Muscle layer of colon (tissue), 2 donors: ENCODE results near the gene RASL11B.

Experiments
- H3K27ac ChIP-seq: one replicate; pipeline ENCODE4 v1.7.0; 2013; ENCODE audit warnings: low read depth, mild to moderate bottlenecking, low read length, moderate library complexity
- H3K27me3 ChIP-seq, 2 donors: one replicate each; pipeline ENCODE4 v1.7.0; 2013; ENCODE audit warnings: low read length in 2 of 2, mild to moderate bottlenecking in 2 of 2; ENCODE audit not compliant: insufficient read depth in 2 of 2, control insufficient read depth in 1 of 2
- H3K36me3 ChIP-seq: one replicate; pipeline ENCODE4 v1.7.0; 2013; ENCODE audit warnings: mild to moderate bottlenecking, low read length; ENCODE audit not compliant: insufficient read depth
- H3K4me1 ChIP-seq: one replicate; pipeline ENCODE4 v1.7.0; 2013; ENCODE audit warnings: mild to moderate bottlenecking, low read length; ENCODE audit not compliant: insufficient read depth
- H3K4me3 ChIP-seq, 2 donors: one replicate each; pipeline ENCODE4 v1.7.0; 2013; ENCODE audit warnings: low read length in 2 of 2, low read depth in 1 of 2, mild to moderate bottlenecking in 1 of 2, moderate library complexity in 1 of 2
- H3K9ac ChIP-seq: one replicate; pipeline ENCODE4 v1.7.0; 2013; ENCODE audit warnings: low read length
- H3K9me3 ChIP-seq: one replicate; pipeline ENCODE4 v1.7.0; 2013; ENCODE audit warnings: mild to moderate bottlenecking, low read length
- donor health status: abdominal sarcoma.
- donor health status: Adenocarcinoma of cecum.

The RASL11B gene

DNA sequence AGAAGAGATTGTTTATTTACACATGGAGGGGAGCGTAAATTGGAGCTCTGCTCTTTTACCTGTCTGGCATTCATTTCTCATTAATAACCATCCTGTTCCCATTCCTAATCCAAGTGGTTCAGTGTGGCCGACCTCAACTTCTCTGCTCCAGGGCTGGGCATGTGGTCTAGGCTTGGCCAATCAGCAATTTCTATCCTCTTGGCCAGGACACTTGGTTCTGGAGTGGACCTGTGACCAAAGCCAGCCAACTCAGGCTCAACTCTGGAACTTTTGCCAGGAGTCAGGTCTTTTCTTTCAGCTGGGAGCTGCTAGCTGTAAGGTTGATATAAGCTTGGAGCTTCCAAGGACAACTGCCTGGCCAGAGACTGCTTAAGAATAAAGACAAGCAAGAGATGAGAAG lies 15.6 kb upstream of the RASL11B start:
- Histone ChIP-seq H3K4me3 (no peak overlapping the region), H3K4me1 (peaks cover 7% of the 10 kb centered on the region), H3K27ac (no peak overlapping the region), H3K9me3 (no peaks in the 10 kb centered on the region), H3K27me3 (no peaks in the 10 kb centered on the region), H3K36me3 (no peaks in the 10 kb centered on the region), H3K9ac (no peak overlapping the region)

DNA sequence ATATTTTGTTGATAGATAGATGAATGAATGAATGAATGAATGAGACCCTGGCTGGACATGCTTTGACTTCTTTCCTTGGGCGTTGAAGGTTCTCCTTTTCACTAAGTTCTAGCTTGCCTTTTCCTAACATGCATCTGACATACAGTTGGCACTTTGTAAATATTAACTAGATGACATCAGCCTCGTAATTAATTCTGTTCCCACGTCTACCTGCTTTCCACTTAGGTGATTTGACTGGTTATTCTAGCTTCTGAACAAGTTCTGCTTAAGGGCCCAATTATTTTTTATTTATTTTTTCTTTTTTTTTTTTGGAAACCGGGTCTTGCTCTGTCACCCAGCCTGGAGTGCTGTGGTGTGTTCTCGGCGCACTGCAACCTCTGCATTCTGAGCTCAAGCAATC lies 13.9 kb upstream of the RASL11B start:
- H3K9ac ChIP-seq: no peak overlapping the region
- H3K27ac ChIP-seq: no peak overlapping the region
- no peak overlapping the region for H3K4me3 ChIP-seq
- H3K9me3 ChIP-seq: no peaks in the 10 kb centered on the region
- H3K27me3 ChIP-seq: no peaks in the 10 kb centered on the region
- H3K36me3 ChIP-seq: no peaks in the 10 kb centered on the region
- H3K4me1 ChIP-seq: peaks cover 3% of the 10 kb centered on the region

DNA sequence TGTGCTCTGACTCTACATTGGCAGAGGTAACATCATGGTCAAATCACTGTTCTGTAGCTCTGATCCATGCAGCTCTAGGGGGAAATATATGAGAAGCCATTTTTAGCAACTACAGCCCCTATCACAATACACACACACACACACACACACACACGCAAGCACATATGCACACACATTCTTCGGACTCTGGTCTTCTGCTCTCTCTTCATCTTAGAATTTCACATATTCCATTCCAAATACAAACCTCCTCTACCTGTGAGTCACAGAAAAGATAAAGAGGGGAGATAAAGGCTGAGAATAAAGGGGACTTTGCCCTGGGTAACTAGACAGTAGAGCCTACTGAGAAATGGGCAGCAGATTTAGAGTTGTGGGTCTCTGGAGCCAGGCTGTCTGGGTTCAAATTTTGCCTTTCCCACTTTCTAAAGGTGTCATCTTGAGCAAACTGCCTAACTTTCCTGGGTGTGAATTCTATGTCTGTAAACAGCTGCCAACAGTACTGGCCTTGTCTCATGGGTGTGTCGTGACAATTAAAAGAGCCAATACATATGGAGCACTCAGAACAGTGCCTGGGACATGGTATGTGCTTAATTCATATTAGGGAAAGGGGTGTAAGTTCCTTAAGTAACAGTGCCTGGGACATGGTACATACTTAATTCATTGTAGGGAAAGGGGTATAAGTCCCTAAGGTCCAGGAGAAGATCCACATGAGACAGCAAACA lies 11.6 kb upstream of the RASL11B start:
- no peak overlapping the region for H3K9ac ChIP-seq
- no peaks in the 10 kb centered on the region for H3K27me3 ChIP-seq
- H3K27ac ChIP-seq: no peak overlapping the region
- H3K4me1 ChIP-seq: peaks cover 5% of the 10 kb centered on the region
- no peaks in the 10 kb centered on the region for H3K9me3 ChIP-seq
- no peak overlapping the region for H3K4me3 ChIP-seq
- H3K36me3 ChIP-seq: no peaks in the 10 kb centered on the region

DNA sequence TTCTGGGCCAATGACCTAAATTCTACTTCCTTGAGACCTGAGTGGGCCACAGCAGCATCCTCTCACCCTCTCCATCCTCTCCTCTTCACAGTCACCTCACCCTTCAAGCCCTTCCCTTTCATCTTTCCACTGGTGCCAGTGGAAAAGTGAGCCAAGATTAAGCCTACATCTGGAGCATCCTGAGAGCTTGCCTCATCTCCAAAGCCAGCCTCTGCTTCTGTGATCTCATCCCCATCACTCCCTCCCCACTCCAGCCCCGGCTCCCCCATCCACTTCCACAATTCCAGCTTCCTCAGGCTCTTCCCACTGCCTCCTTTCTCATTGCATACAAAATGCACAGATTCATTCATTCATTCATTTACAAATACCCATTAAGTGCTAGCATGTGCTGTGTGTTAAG lies 10.1 kb upstream of the RASL11B start:
- Histone ChIP-seq H3K9ac (no peak overlapping the region), H3K4me3 (no peak overlapping the region), H3K9me3 (no peaks in the 10 kb centered on the region), H3K4me1 (peaks cover 5% of the 10 kb centered on the region), H3K27ac (no peak overlapping the region), H3K27me3 (no peaks in the 10 kb centered on the region), H3K36me3 (no peaks in the 10 kb centered on the region)

DNA sequence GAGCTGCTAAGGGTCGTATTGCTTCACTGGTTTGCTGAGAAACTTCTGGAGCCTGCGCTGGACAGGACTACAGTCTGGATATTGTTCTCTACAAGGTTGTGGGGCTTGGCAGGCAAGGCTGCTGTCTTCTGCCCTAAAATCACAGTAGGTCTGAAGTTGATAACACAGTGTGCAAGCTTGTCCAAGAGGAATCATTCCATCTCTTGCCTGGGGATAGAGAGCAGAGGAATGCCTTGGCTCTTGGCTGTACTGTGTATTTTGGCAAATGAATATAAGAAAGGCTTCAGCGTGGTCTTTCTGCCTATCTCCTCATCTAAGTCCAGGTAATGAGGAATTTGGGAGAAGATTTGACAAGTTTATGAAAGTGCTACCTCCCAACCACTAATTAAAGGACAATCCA lies 9.4 kb upstream of the RASL11B start:
- no peaks in the 10 kb centered on the region for H3K36me3 ChIP-seq
- no peaks in the 10 kb centered on the region for H3K27me3 ChIP-seq
- no peak overlapping the region for H3K4me3 ChIP-seq
- no peak overlapping the region for H3K27ac ChIP-seq
- peaks cover 5% of the 10 kb centered on the region for H3K4me1 ChIP-seq
- no peaks in the 10 kb centered on the region for H3K9me3 ChIP-seq
- no peak overlapping the region for H3K9ac ChIP-seq

DNA sequence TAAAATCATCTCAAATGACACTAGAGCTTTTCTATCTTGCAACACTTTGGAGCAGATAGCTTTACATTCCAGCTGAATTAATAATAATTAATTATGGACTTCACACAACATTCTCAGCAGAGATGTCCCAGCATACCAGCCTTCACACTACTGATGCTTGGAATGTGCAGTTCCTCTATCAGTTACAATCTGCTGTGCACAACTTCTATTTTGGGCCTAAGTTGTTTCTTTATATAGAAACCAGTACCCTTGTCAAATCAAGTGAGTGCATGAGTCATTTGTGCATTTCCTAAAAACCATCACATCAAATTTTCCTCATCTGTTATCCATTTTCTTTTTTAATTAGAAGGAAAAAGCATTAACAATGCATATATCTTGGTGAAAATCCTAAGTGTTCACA lies 8.8 kb upstream of the RASL11B start:
- H3K36me3 ChIP-seq: no peaks in the 10 kb centered on the region
- H3K9ac ChIP-seq: no peak overlapping the region
- H3K27ac ChIP-seq: no peak overlapping the region
- no peak overlapping the region for H3K4me3 ChIP-seq
- H3K9me3 ChIP-seq: no peaks in the 10 kb centered on the region
- H3K27me3 ChIP-seq: no peaks in the 10 kb centered on the region
- peaks cover 5% of the 10 kb centered on the region for H3K4me1 ChIP-seq

DNA sequence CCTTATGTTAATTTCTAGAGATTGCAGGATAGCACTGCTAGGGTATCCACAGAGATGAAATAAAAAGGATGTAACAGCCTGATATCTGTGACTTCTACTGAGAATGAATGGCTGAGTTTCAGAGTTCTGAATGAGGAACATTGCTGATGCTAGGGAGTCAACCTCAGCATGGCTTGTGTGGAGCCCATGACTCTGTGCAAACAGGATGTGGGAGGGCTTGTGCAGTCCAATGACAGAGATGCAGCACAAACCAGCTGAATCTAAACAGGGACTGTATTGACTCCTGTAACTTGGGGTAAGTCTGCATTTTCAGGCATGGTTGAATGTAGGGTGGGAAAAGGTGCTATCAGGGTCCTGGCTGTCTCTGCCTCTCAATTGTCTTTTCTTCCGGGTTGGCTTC lies 5.3 kb upstream of the RASL11B start:
- no peak overlapping the region for H3K27ac ChIP-seq
- no peaks in the 10 kb centered on the region for H3K27me3 ChIP-seq
- H3K9ac ChIP-seq: no peak overlapping the region
- no peaks in the 10 kb centered on the region for H3K36me3 ChIP-seq
- H3K9me3 ChIP-seq: no peaks in the 10 kb centered on the region
- H3K4me1 ChIP-seq: peaks cover 9% of the 10 kb centered on the region
- no peak overlapping the region for H3K4me3 ChIP-seq

DNA sequence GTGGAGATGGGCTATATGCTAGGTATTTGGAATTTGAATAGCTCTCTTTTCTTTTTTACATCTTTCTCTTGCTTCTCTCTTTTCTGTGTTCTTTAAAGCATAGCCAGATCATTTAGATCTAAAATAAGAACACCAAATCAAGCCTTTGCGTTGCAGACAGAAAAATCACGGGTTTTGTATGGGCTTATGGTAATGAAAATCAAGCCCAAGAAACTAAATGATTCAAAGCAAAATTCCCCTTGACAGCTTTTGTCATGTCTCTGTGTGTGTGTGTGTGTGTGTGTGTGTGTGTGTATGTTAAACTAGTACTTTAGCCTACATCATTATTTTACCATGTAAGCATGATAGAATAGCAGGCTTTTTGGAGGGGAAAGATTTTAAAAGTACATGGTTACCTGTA lies 1.8 kb upstream of the RASL11B start:
- Histone ChIP-seq H3K9me3 (no peaks in the 10 kb centered on the region), H3K27me3 (peaks cover 5 to 7% of the 10 kb centered on the region in 2 donors), H3K4me3 (no peak overlapping the region), H3K36me3 (no peaks in the 10 kb centered on the region), H3K4me1 (peaks cover 4% of the 10 kb centered on the region), H3K27ac (no peak overlapping the region), H3K9ac (no peak overlapping the region)

DNA sequence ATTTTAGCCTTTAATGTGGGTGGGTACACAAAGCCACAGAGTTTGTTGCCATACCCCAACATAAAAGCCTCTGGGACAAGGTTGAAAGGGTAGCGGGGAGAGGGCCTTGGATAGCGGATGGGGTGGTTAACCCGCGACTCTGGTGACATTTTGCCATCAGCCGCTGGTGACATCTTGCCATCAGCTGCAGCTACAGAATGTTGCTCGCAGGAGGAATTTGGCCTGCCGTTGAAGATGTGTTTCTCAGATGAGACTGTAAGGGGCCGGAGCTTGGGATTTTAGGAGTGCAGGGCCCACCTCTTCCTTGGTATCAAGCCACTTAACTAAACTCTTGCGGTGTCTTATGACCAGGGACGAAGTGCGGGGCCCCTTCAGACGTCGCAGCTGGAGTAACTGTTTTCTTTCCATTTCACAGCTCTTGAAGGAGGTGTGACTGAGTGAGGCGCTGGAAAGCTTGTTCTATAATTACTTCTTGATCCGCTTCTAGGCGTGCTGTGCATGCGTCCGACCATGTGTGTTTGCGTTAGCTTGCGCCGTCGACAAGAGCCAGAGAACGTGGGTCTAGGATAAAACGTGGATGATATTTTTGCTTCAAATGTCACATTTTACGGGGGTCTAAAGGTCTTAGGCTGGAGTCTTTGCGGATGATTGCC lies 820 bp upstream of the RASL11B start:
- Histone ChIP-seq H3K36me3 (no peaks in the 10 kb centered on the region), H3K4me3 (peak overlapping the region; percentile 51 to 64), H3K9me3 (no peaks in the 10 kb centered on the region), H3K27ac (no peak overlapping the region), H3K4me1 (peaks cover 4% of the 10 kb centered on the region), H3K27me3 (peaks cover 5 to 7% of the 10 kb centered on the region in 2 donors), H3K9ac (no peak overlapping the region)

DNA sequence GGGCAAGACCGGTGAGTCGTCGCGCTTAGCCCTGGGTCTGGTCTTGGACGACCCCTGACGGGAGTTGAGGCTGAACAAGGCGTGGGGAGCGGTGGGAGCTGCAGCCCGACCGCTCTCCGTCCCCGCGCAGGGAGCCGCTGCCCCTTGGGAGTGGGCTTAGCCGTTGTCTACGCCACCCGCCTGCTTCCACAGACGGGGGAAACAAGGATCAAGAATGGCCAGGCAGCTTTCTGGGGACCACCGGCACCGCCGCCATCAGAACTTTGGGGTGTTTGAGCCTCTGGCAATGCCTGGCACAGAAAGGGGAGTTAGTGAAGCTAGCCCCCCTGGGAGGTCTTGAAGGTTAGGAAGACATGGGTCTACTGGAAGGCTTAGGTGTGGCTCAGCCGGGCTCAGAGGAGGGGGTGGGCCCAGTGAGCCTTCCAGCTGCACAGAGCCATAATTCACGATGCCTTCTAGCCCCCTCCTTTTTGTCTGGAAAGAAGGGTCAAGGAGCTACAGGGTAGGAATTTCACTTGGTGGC lies 583 bp downstream of the RASL11B start:
- Histone ChIP-seq H3K36me3 (no peaks in the 10 kb centered on the region), H3K9ac (no peak overlapping the region), H3K27ac (no peak overlapping the region), H3K4me1 (peaks cover 4% of the 10 kb centered on the region), H3K4me3 (peak overlapping the region; percentile 51 to 64), H3K27me3 (peaks cover 5 to 7% of the 10 kb centered on the region in 2 donors), H3K9me3 (no peaks in the 10 kb centered on the region)

DNA sequence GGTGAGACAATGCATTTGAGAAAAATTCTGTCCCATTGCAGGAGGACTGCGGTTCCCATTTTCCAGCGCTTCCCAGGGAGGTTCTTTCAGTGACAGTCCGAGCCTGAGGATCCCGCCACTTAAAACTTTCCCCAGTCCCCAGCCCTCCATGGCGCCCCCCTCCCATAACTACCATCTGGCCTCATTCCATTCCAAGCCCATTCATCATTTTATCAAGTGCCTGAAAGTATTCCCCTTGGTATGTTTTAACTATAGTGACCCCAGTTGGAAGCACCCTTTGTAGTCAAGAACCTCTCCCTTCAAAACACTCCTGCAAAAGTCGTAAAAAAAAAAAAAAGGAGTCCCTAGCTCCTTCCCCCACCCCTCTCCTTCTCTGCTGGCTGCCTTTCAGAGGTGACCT lies 1.2 kb downstream of the RASL11B start:
- Histone ChIP-seq H3K27me3 (peaks cover 5 to 7% of the 10 kb centered on the region in 2 donors), H3K9me3 (no peaks in the 10 kb centered on the region), H3K27ac (no peak overlapping the region), H3K4me1 (peaks cover 4% of the 10 kb centered on the region), H3K4me3 (no peak overlapping the region), H3K9ac (no peak overlapping the region), H3K36me3 (no peaks in the 10 kb centered on the region)

DNA sequence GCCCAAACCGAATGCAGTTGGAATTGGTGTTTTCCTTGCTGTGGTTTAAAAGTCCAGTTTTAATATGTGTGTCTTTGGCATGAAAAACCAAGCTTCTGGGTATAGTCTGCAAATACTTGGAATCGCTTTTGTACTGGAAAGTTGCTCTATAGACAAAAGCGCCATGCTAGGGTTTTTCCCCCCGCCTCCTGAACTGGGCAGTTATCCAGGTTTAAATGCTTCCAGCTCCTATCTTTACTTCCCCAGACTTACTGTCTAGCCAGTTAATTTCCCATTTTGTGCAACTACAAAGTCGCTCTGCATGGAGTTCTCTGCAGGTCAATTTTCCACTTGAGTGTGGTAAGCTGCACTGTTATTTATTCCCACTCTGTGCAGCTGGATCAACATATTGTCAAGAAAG lies 2.7 kb downstream of the RASL11B start:
- H3K27me3 ChIP-seq: peaks cover 5 to 7% of the 10 kb centered on the region in 2 donors
- peaks cover 13% of the 10 kb centered on the region for H3K4me1 ChIP-seq
- no peak overlapping the region for H3K9ac ChIP-seq
- H3K27ac ChIP-seq: no peak overlapping the region
- no peak overlapping the region for H3K4me3 ChIP-seq
- H3K36me3 ChIP-seq: no peaks in the 10 kb centered on the region
- H3K9me3 ChIP-seq: no peaks in the 10 kb centered on the region
